T-helper 1 cell treated with Interleukin-12 subunit alpha and Interleukin-12 subunit beta and Interleukin-4 antibody, amounts not matched to agents 30 μg/mL and 1 μg/mL, for 36 hours (primary cell): ENCODE measurements around the gene APOL1.

ENCODE experiments used
- H3K27ac Mint-ChIP-seq: one replicate; pipeline ENCODE4 v1.8.0; 2021; ENCODE audit warnings: mild to moderate bottlenecking, mixed read lengths
- H3K27me3 Mint-ChIP-seq: one replicate; pipeline ENCODE4 v1.8.0; 2021; ENCODE audit warnings: low read depth, mixed read lengths
- H3K36me3 Mint-ChIP-seq: one replicate; pipeline ENCODE4 v1.8.0; 2021; ENCODE audit warnings: low read depth, mixed read lengths
- H3K4me1 Mint-ChIP-seq: one replicate; pipeline ENCODE4 v1.8.0; 2021; ENCODE audit warnings: low read depth, mixed read lengths
- H3K4me3 Mint-ChIP-seq: one replicate; pipeline ENCODE4 v1.8.0; 2021; ENCODE audit warnings: mild to moderate bottlenecking, moderate library complexity, mixed read lengths
- H3K9me3 Mint-ChIP-seq: one replicate; pipeline ENCODE4 v1.8.0; 2021; ENCODE audit warnings: mixed read lengths

Gene APOL1

DNA sequence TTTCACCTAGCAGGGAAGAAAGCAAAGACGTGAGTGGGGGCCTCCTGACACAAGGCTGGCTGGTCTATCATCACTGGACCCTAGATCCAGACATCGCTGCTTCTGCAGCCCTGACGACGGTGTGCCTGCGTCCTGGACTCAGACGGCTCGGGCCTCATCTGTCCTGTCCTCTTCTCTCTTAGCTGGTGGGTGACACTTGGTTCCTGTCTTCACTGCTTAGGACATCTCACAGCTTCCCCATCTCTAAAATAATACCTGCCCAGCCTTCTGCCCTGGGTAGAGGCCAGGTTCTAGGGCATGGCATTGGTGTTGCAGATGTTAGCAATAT lies 41.3 kb downstream of the APOL1 start:
- no peaks in the 10 kb centered on the region for H3K9me3 Mint-ChIP-seq
- H3K4me1 Mint-ChIP-seq: peaks cover 25% of the 10 kb centered on the region
- H3K4me3 Mint-ChIP-seq: no peak overlapping the region
- H3K27me3 Mint-ChIP-seq: no peaks in the 10 kb centered on the region
- peaks cover 61% of the 10 kb centered on the region for H3K36me3 Mint-ChIP-seq
- H3K27ac Mint-ChIP-seq: no peak overlapping the region

GRCh38 chr22:36294801-36295200 lies 41.9 kb downstream of the APOL1 start:
- Mint-ChIP-seq H3K9me3 (no peaks in the 10 kb centered on the region), H3K27ac (no peak overlapping the region), H3K4me3 (no peak overlapping the region), H3K4me1 (peaks cover 20% of the 10 kb centered on the region), H3K27me3 (no peaks in the 10 kb centered on the region), H3K36me3 (peaks cover 56% of the 10 kb centered on the region)

GRCh38 chr22:36295247-36295646 lies 42.3 kb downstream of the APOL1 start:
- Mint-ChIP-seq H3K27me3 (no peaks in the 10 kb centered on the region), H3K9me3 (no peaks in the 10 kb centered on the region), H3K4me3 (no peak overlapping the region), H3K27ac (no peak overlapping the region), H3K36me3 (peaks cover 52% of the 10 kb centered on the region), H3K4me1 (peaks cover 16% of the 10 kb centered on the region)

DNA sequence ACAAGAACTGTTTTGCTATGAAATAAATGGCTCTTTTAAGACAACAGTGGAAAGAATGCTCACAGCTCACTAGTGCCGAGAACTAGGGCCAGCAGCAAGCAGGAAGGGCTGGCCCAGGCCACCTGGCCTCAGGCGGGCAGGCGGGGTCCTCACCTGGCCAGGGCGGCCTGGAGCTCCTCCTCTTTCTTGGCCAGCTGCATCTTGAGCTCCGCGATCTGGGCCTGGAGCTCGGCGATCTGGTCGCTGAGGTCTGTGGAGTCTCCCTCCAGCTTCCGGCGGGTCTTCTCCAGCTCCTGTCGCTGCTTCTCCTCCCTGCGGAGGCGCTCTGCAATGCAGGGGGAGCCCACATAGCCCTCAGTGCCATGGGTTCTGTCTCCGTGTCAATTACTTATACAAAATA lies 43.8 kb downstream of the APOL1 start:
- peaks cover 60% of the 10 kb centered on the region for H3K36me3 Mint-ChIP-seq
- H3K4me1 Mint-ChIP-seq: peaks cover 17% of the 10 kb centered on the region
- no peak overlapping the region for H3K4me3 Mint-ChIP-seq
- H3K27me3 Mint-ChIP-seq: no peaks in the 10 kb centered on the region
- H3K9me3 Mint-ChIP-seq: no peaks in the 10 kb centered on the region
- H3K27ac Mint-ChIP-seq: no peak overlapping the region

GRCh38 chr22:36297568-36297967 lies 44.6 kb downstream of the APOL1 start:
- peaks cover 13% of the 10 kb centered on the region for H3K4me1 Mint-ChIP-seq
- peaks cover 55% of the 10 kb centered on the region for H3K36me3 Mint-ChIP-seq
- no peaks in the 10 kb centered on the region for H3K9me3 Mint-ChIP-seq
- H3K27ac Mint-ChIP-seq: no peak overlapping the region
- H3K4me3 Mint-ChIP-seq: no peak overlapping the region
- H3K27me3 Mint-ChIP-seq: no peaks in the 10 kb centered on the region

DNA sequence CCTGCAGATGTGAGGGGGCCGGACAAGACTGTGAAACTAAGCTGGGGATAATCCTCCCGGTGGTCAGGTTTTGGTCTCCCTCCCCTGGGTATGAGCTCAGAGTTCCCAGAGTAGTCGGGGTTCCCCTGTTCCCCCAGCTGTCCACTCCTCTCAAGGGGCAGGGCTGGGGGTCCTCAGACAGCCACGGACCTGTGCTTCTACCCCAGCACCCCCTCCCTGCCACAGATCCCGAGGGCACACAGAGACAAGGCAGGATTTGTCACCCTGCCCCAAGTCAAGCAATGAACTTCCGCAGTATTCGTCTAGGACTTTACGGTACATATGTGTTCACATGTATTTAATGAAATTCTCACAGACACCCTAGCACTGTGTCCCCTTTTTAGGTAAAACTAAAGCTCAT lies 45.2 kb downstream of the APOL1 start:
- no peaks in the 10 kb centered on the region for H3K27me3 Mint-ChIP-seq
- no peaks in the 10 kb centered on the region for H3K9me3 Mint-ChIP-seq
- peak overlapping the region; percentile 41 for H3K27ac Mint-ChIP-seq
- H3K36me3 Mint-ChIP-seq: peaks cover 54% of the 10 kb centered on the region
- peaks cover 9% of the 10 kb centered on the region for H3K4me1 Mint-ChIP-seq
- H3K4me3 Mint-ChIP-seq: no peak overlapping the region

DNA sequence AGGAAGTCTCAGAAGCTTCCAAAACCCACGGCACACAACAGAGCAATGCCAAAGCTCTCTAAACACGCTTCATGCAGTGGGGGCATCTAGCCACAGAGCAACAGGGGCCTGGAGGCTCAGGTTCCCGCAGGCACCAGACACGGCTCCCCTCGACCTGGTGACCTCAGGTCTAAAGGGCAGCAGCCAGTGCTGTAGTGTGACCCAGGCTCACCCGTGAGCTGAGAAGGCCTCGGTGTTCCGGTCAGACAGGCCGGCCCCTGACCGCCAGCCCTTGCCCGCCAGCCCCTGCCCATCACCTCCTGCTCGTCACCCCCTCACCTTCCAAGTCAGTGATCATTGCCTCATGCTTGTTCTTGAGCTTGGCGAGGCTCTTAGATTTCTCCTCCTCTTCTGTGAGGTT lies 45.7 kb downstream of the APOL1 start:
- Mint-ChIP-seq H3K4me1 (peaks cover 9% of the 10 kb centered on the region), H3K36me3 (peaks cover 52% of the 10 kb centered on the region), H3K27ac (no peak overlapping the region), H3K27me3 (no peaks in the 10 kb centered on the region), H3K4me3 (no peak overlapping the region), H3K9me3 (no peaks in the 10 kb centered on the region)

DNA sequence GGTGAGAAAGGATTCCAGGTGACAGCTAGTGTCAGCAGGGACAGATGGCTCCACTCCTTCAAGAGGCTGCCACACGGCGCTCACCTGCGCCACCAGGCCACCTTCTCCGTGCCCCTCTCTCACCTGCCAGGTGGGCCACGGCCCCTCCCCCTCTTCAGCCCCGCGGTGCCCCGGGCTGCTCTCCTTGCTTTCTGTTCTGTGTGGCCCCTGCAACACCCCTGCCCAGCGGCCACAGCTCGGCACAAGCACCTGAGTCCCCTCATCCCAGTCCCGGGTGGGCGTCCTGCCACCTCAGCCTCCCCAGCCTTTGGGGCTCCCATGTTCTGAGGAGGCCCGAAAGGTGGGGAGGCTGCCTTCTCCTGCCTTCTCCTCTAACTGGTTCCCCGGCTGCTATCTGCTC lies 46.4 kb downstream of the APOL1 start:
- no peaks in the 10 kb centered on the region for H3K27me3 Mint-ChIP-seq
- H3K27ac Mint-ChIP-seq: no peak overlapping the region
- H3K4me1 Mint-ChIP-seq: peaks cover 9% of the 10 kb centered on the region
- peaks cover 54% of the 10 kb centered on the region for H3K36me3 Mint-ChIP-seq
- H3K4me3 Mint-ChIP-seq: no peak overlapping the region
- H3K9me3 Mint-ChIP-seq: no peaks in the 10 kb centered on the region

- H3K9me3 Mint-ChIP-seq: no peaks in the 10 kb centered on the region
- H3K4me1 Mint-ChIP-seq: peaks cover 6% of the 10 kb centered on the region
- no peaks in the 10 kb centered on the region for H3K27me3 Mint-ChIP-seq
- peaks cover 53% of the 10 kb centered on the region for H3K36me3 Mint-ChIP-seq
- H3K27ac Mint-ChIP-seq: no peak overlapping the region
- no peak overlapping the region for H3K4me3 Mint-ChIP-seq
Observed at GRCh38 chr22:36299911-36300310, 47.0 kb downstream of the APOL1 start.

- Mint-ChIP-seq H3K4me1 (peaks cover 6% of the 10 kb centered on the region), H3K9me3 (no peaks in the 10 kb centered on the region), H3K27me3 (no peaks in the 10 kb centered on the region), H3K36me3 (peaks cover 57% of the 10 kb centered on the region), H3K4me3 (no peak overlapping the region), H3K27ac (peak overlapping the region; percentile 64)
Observed at GRCh38 chr22:36300396-36301212, 47.7 kb downstream of the APOL1 start.

- no peak overlapping the region for H3K4me3 Mint-ChIP-seq
- H3K9me3 Mint-ChIP-seq: no peaks in the 10 kb centered on the region
- peaks cover 6% of the 10 kb centered on the region for H3K4me1 Mint-ChIP-seq
- peak overlapping the region; percentile 45 for H3K27ac Mint-ChIP-seq
- H3K36me3 Mint-ChIP-seq: peaks cover 59% of the 10 kb centered on the region
- H3K27me3 Mint-ChIP-seq: no peaks in the 10 kb centered on the region
Observed at GRCh38 chr22:36301384-36301828, 48.5 kb downstream of the APOL1 start.

- Mint-ChIP-seq H3K9me3 (no peaks in the 10 kb centered on the region), H3K4me3 (no peak overlapping the region), H3K36me3 (peaks cover 63% of the 10 kb centered on the region), H3K27ac (no peak overlapping the region), H3K4me1 (peaks cover 6% of the 10 kb centered on the region), H3K27me3 (no peaks in the 10 kb centered on the region)
Observed at GRCh38 chr22:36301851-36302250, 48.9 kb downstream of the APOL1 start.

DNA sequence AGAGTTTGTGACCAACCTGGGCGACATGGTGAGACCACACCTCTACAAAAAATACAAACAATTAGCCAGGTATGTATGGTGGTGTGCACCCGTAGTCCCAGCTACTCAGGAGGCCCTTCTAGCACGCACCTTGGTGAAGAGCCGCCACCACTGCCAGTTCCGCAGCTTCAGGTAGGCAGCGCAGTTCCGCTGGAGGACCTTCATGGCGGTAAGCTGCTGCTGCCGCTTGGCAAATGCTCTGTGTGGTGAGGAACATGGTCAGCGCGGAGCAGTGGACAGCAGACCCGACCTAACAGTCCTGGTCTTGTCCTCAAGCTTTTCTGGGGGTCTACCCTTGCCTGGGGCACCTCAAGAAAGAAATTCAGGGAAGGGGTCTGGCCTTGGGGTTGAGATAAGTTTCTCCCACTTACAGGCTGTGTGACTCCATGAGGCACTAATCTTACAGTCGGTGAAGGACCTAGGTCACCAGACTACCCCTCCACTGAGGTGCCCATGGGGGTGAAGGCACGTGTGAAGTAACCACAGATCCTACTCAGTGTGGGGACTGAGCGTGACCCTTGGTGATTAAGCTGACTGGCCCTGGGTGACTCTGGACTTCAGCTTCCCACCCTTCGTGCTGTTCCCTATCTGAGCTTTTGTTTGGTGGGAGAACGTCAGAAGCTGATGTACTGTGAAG lies 49.6 kb downstream of the APOL1 start:
- Mint-ChIP-seq H3K4me3 (no peak overlapping the region), H3K36me3 (peaks cover 61% of the 10 kb centered on the region), H3K27ac (no peak overlapping the region)

GRCh38 chr22:36303115-36303467 lies 50.2 kb downstream of the APOL1 start:
- no peaks in the 10 kb centered on the region for H3K27me3 Mint-ChIP-seq
- no peak overlapping the region for H3K27ac Mint-ChIP-seq
- H3K4me1 Mint-ChIP-seq: peaks cover 4% of the 10 kb centered on the region
- H3K36me3 Mint-ChIP-seq: peaks cover 57% of the 10 kb centered on the region
- no peak overlapping the region for H3K4me3 Mint-ChIP-seq
- H3K9me3 Mint-ChIP-seq: no peaks in the 10 kb centered on the region

More for the DNA sequence above, 49.6 kb downstream of the APOL1 start:
- H3K4me1 Mint-ChIP-seq: peaks cover 4% of the 10 kb centered on the region
- no peaks in the 10 kb centered on the region for H3K9me3 Mint-ChIP-seq
- H3K27me3 Mint-ChIP-seq: no peaks in the 10 kb centered on the region

DNA sequence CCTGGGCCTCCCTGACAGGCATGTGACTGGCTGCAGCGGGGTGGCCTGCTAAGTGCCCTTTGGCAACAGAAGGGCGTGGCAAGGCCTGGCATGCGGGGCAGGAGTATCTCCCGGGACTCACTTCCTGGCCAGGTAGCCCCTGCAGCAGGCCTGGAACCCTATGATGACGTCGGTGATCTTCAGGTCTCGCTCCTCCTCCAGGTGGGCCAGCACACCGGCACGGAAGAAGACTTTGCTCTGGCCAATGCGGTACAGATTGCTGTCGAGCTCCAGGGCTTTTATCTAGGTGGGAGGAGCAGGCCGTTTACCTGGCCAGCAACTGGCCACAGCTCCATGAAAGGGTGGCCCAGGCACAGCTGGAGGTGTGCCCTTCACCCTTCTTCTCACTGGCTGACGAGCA lies 50.9 kb downstream of the APOL1 start:
- Mint-ChIP-seq H3K4me1 (peaks cover 8% of the 10 kb centered on the region), H3K36me3 (peaks cover 60% of the 10 kb centered on the region), H3K27me3 (no peaks in the 10 kb centered on the region), H3K4me3 (no peak overlapping the region), H3K27ac (peak overlapping the region; percentile 15), H3K9me3 (no peaks in the 10 kb centered on the region)
